NCI-H146 treated with DMSO at 0.1 percent for 48 hours (cell line): Measurements from ENCODE around the gene FAM236C.
"Not testable (repeated sequence)": the region's sequence is repeated elsewhere in the genome, so short reads cannot be mapped to it uniquely, and the experiment has no call there.

ENCODE experiments used
- DNase-seq: peaks from one replicate; lab custom pipeline; 2025; ENCODE audit not compliant: unreplicated experiment; lab: John Stamatoyannopoulos, UW

The FAM236C gene

GRCh38 chrX:72912315-72912714 lies at the start of gene FAM236C:
FAM236C (plus strand) TSS chrX:72912615; CDS start chrX:72912715, 100 bp downstream.
- not testable (repeated sequence) for DNase-seq

- not testable (repeated sequence) for DNase-seq
These were observed 29.5 kb upstream of the FAM236C start for GRCh38 chrX:72882898-72883297.

- DNase-seq: not testable (repeated sequence)
These were observed 22.7 kb upstream of the FAM236C start for GRCh38 chrX:72889740-72890139.

GRCh38 chrX:72916096-72916495 lies 3.7 kb downstream of the FAM236C start:
- not testable (repeated sequence) for DNase-seq

- not testable (repeated sequence) for DNase-seq
These were observed 19.9 kb downstream of the FAM236C start for GRCh38 chrX:72932283-72932682.

- DNase-seq: not testable (repeated sequence)
These were observed 24.0 kb downstream of the FAM236C start for GRCh38 chrX:72936455-72936854.

GRCh38 chrX:72936882-72937455 lies 24.6 kb downstream of the FAM236C start:
- not testable (repeated sequence) for DNase-seq

- DNase-seq: not testable (repeated sequence)
These were observed 25.5 kb downstream of the FAM236C start, which contains the start of gene FAM236A for GRCh38 chrX:72937906-72938305. FAM236A (plus strand) TSS chrX:72938206; CDS start chrX:72938263, 57 bp downstream.

GRCh38 chrX:72942272-72942671 lies 29.9 kb downstream of the FAM236C start:
- DNase-seq: not testable (repeated sequence)

GRCh38 chrX:72943035-72943818 lies 30.8 kb downstream of the FAM236C start:
- not testable (repeated sequence) for DNase-seq

GRCh38 chrX:72943819-72944169 lies 31.4 kb downstream of the FAM236C start, which contains the start of gene DMRTC1:
DMRTC1 (minus strand) TSS chrX:72943837; CDS start chrX:72875694, 68,143 bp downstream.
- DNase-seq: not testable (repeated sequence)

GRCh38 chrX:72959971-72960370 lies 47.6 kb downstream of the FAM236C start:
- not testable (repeated sequence) for DNase-seq
